Measurements from ENCODE around the gene DNAI2. TPM values are rescaled to one million over a fixed set of nuclear protein-coding genes. Genes with fewer than 3 reads are reported as not detected.
A peak's percentile ranks its signal among the peaks of the same experiment; 100 is the strongest.

Gene DNAI2
- total and polyA plus RNA-seq, 9 of the 15 experiments (the other 6 are each of a cell fraction or from before 2014, with no cell fraction given) = not detected

GRCh38 chr17:74325743-74326379 is 51.8 kb downstream of the DNAI2 start, which contains the start of gene KIF19:
TSS of gene KIF19 (plus strand) at chr17:74326226. CDS start at chr17:74326350, 124 bp downstream.
- no peaks in the 10 kb centered on the region for H3K36me3 ChIP-seq (ENCODE audit: control insufficient read depth, insufficient read depth, low read length)
- CTCF ChIA-PET (ENCODE audit: low intra/inter-chr PET ratio) = no interaction called here
- in situ Hi-C loops (cut with MboI) = no loop called here
- TF ChIP-seq VEZF1 (CRISPR knock-in tag; IDR thresholded peaks at IDR 0.05) (0 out of 2 replicates have a peak, but pooled peaks have one; percentile 22), ZNF740 (CRISPR knock-in tag; IDR thresholded peaks at IDR 0.05) (peak; percentile 75), ZNF740 (tag; IDR thresholded peaks at IDR 0.05) (no peak), RBM25 (IDR thresholded peaks at IDR 0.05; ENCODE audit: low read depth, low read length, severe bottlenecking) (peak; percentile 91), CXXC5 (CRISPR knock-in tag; IDR thresholded peaks at IDR 0.05) (peak; percentile 58), THAP12 (CRISPR knock-in tag; IDR thresholded peaks at IDR 0.05) (no peak), HNRNPLL (IDR thresholded peaks at IDR 0.05; ENCODE audit: low read depth, low read length, poor library complexity, severe bottlenecking) (no peak), ZNF766 (CRISPR knock-in tag; conservative IDR thresholded peaks at IDR 0.05) (no peak), CHCHD3 (CRISPR knock-in tag; IDR thresholded peaks at IDR 0.05) (no peak), EHMT2 (IDR thresholded peaks at IDR 0.05) (no peak), ZFP36 (IDR thresholded peaks at IDR 0.05; ENCODE audit: low read depth, low read length, partially characterized antibody) (peak; percentile 96), KDM5B (IDR thresholded peaks at IDR 0.05; ENCODE audit: insufficient replicate concordance, low read depth, low read length) (no peak), ATF7 (IDR thresholded peaks at IDR 0.05) (peak; percentile 14; the same call in 1 of the 2 replicates), ZNF79 (CRISPR knock-in tag; IDR thresholded peaks at IDR 0.05; ENCODE audit: low read depth) (no peak), HNRNPL (IDR thresholded peaks at IDR 0.05; ENCODE audit: low read depth, low read length) (peak; percentile 46; the same call in 1 of the 2 replicates)

More at GRCh38 chr17:74325743-74326379, 51.8 kb downstream of the DNAI2 start, which contains the start of gene KIF19:
- FAIRE-seq (no peak), DNase-seq (ENCODE audit: extremely low read depth in 1 of 4, low spot score in 3 of 4) (peak; percentile 44 to 94 (median 88)), ATAC-seq (peak; percentile 95)
- Histone ChIP-seq H3K27ac (ENCODE audit: extremely low read depth, low read depth, low read length) (no peak within 1 kb of the TSS), H3K79me2 (ENCODE audit: control insufficient read depth, insufficient read depth, low read length) (no peaks in the 10 kb centered on the region), H3K27me3 (ENCODE audit: control insufficient read depth in 2 of 2, insufficient read depth in 2 of 2, low read length in 2 of 2) (peaks cover 25 to 40% of the 10 kb centered on the region in 2 experiments), H3K4me3 (no peak within 1 kb of the TSS), H3K9me3 (replicated peaks; ENCODE audit: control insufficient read depth, insufficient read depth, low read depth, low read length) (0 out of 2 replicates have a peak, but pooled peaks cover 2% of the 10 kb centered on the region), H3K4me2 (ENCODE audit: insufficient read depth, low read length) (peak within 1 kb of the TSS; percentile 46; the same call in 1 of the 2 replicates), H4K20me1 (replicated peaks; ENCODE audit: control insufficient read depth, insufficient read depth, low read length) (no peaks in the 10 kb centered on the region; the same call in 1 of the 2 replicates), H3K9me1 (ENCODE audit: control insufficient read depth, insufficient read depth, low read length) (no peaks in the 10 kb centered on the region), H3K4me1 (replicated peaks in 1 of 2; ENCODE audit: control insufficient read depth in 2 of 2, insufficient read depth in 2 of 2, low read length in 2 of 2) (peaks cover 0 to 23% of the 10 kb centered on the region in 2 experiments; a peak in 3 of 5 replicates), H2AFZ (ENCODE audit: low read depth, low read length) (peak within 1 kb of the TSS; percentile 56), H3K9ac (ENCODE audit: insufficient read depth in 1 of 2, low read depth in 2 of 2, low read length in 2 of 2) (peak within 1 kb of the TSS in 1 of 2 experiments; percentile 79; a peak in 1 of 4 replicates)
- WGBS (ENCODE audit: insufficient coverage, low coverage, missing lambda C conversion rate) = 43% methylated on average over 62 of the region's 73 CpGs
- BruUV-seq (replicated peaks) = no TSS peak
- POLR2A ChIA-PET = no interaction called here
- intact Hi-C loops (cut with micrococcal nuclease) = no loop called here

Measured in K562 (cell line).